ENCODE results near the gene MRPS31. TPM values are rescaled to one million over a fixed set of nuclear protein-coding genes. Genes with fewer than 3 reads are reported as not detected.
"Not testable (repeated sequence)": the region's sequence is repeated elsewhere in the genome, so short reads cannot be mapped to it uniquely, and the experiment has no call there.

The MRPS31 gene
- total RNA-seq, 1 experiment from 2014 or later: 19.8 TPM

DNA sequence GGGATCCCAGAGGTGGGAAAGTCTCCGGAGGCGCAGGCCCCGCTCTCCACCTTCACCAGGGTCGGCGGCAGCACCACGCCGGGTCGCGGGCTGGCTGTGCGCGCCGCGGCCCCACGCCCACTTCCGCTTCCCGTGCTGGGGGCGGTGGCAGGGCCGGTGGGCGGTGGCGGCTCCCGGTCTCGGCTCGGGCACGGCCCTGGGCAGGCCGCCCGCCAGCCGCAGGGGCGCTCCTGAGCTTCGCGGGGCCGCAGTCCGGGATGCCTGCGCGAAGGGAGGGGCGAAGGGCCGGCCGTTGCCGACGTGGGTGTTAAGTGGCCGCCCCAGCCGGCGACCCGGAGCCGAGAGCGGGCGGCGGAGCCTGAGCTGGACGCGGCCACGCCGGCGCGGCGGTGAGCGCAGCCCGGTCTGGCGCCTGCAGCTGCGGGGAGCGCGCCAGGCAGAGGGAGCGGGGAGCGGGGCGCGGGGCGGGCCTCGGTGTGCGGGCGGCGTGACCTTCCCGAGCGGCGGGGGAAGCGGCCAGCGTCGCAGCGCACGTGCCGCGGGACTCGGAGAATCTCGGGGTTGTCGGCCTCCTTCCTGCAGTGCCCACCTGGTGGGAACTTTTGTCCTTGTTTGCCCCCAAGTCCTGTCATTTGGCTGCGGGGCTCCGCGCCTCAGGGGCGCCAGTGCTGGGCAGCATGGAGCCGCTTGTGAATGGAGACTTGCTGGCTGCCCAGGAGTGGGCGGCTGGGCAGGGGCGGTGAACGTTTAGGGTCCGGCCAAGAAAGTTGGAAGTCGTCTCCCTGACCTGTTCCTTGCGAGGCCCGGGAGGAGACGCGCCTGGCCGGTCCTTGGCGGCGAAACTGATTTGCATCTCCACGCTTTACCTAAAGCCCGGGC lies 18.5 kb upstream of the MRPS31 start, which contains the start of gene SLC25A15:
Gene SLC25A15 (plus strand): TSS at position 337 of the 879 bp plus-strand sequence. CDS start 3,616 bp downstream, outside the sequence.
- peak; percentile 77 for DNase-seq (ENCODE audit: low read depth)

DNA sequence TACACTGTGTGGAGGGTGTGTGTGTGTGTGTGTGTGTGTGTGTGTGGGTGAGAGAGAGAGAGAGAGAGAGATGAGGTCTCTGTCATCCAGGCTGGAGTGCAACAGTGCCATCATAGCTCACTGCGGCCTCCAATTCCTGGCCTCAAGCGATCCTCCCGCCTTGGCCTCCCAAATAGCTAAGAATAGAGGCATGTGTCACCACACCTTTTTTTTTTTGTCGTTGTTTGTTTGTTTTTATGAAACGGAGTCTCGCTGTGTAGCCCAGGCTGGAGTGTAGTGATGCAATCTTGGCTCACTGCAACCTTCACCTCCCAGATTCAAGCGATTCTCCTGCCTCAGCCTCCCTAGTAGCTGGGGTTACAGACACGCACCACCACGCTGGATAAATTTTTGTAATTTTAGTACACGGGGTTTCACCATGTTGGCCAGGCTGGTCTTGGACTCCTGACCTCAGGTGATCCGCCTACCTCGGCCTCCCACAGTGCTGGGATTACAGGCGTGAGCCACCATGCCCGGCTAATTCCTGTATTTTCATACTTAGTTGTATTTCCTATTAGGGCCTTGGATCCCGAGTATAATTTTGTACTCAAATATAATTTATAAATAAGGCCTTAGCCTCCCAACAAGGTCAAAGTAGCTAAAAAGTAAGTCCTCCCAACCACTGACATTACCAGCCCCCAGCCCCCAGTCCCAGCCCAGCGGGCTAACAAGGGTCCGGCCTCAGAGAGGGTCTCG lies 17.7 kb upstream of the MRPS31 start:
- not testable (repeated sequence) for DNase-seq (ENCODE audit: low read depth)

DNA sequence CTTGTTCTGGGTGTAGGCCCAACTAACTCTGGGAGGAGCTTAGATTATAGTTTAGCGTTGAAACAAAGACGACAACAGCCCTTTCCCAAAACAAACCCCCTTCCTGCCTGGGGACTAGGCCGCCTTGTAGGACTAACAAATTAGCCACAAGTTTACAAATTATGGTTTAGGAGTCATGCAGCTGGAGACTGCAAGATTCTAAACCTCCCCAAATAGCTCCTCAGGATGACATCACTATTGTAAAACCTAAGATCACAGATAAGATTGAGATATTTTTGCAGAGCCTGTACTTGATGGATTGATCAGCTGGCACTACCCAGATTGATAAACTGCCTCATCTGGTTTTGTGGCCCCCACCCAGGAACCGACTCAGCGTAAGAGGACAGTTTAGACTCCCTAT lies 16.1 kb upstream of the MRPS31 start:
- peak; percentile 92 for DNase-seq (ENCODE audit: low read depth)

DNA sequence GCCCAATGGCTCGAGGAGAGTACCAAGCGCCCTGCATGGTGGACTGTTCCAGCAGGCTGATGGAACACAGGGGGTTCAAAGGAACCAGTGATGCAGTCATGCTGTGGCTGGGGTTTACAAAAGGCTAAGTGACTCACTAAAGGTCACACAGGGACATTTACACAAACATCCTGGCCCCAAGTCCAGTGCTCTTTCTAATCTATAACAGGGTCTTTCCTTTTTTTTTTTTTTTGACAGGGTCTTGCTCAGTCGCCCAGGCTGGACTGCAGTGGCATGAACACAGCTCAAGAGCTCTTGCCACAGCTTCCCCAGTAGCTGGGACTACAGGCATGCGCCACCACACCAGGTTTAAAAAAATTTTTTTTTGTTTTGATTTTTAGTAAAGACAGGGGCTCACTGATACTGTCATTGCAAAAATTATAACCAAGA lies 15.6 kb upstream of the MRPS31 start:
- peak; percentile 74 for DNase-seq (ENCODE audit: low read depth)

DNA sequence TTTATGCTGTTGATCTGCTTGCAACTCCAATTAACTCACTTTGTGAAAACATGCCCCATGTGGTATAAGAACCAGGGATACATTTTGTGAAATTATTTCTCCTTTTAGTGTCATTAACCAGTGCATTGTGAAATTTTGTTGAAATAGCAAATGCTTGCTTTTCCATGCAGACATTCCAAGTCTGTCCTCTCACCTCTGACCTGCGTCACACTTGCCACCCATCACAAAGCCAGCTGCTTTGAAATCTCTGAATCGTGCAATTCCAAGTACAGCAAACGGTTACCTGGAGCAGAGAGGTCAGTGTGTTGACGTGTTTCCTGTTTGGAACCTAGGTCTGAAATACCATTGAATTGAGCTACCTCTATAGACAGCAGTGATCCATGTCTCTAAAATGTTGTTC lies 13.6 kb upstream of the MRPS31 start:
- DNase-seq (ENCODE audit: low read depth): no peak

DNA sequence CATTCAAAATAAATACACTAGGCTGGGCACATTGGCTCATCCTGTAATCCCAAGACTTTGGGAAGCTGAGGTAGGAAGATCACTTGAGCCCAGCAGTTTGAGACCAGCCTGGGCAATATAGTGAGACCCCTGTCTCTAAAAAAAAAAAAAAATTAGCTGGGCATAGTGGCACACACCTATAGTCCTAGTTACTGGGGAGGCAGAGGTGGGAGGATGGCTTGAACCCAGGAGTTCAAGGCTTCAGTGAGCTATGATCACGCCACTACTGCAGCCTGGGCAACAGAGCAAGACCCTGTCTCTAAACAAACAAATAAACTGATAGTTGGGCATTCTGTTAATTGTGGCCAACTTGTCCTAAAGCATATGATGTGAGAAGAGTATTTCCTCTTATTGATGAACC lies 12.0 kb upstream of the MRPS31 start:
- DNase-seq (ENCODE audit: low read depth): not testable (repeated sequence)

DNA sequence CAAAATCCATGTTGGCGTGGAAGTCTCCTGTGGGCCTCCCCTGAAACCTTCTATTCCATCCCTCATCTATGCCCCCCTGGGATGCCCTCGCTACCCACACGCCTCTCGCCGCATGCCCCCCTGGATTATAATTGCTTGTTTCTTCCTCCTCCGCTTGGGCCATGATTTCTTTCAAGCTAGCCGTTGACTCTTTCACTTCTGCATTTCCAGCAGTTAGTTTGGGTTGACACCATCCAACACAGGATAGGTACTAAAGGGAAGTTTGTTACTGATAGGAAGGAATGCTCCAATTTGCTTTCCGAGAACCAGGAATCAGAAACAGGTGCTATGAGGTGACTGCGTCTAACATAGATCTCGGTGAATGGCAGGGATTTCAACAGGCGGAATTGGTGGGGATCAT lies 10.7 kb upstream of the MRPS31 start:
- no peak for DNase-seq (ENCODE audit: low read depth)

DNA sequence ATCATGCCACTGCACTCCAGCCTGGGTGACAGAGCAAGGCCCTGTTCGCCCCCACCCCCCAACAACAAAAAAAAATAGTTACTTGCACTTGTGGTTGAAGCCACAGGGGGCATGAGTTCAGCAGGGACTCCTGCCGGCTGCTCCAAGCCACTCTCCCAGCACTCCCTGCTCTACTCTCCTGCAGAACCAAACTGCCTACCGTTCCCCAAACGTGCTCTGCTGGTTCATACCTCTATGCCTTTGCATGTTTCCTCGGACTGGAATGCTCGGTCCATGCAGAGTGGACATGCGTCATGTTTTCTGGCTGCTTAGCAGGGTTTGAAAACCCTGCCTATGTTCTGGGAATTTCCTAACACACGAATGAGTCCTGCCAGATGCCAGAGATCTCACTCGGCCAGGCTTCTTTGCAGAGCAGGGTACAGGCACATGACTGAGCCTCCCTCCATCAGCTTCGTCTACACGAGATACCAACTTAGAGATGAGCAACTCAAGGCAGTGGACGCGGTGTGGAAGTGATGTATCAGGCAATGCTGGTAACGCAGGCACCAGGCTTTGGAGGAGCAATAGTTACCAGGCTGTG lies 9.9 kb upstream of the MRPS31 start:
- peak; percentile 20 for DNase-seq (ENCODE audit: low read depth)

DNA sequence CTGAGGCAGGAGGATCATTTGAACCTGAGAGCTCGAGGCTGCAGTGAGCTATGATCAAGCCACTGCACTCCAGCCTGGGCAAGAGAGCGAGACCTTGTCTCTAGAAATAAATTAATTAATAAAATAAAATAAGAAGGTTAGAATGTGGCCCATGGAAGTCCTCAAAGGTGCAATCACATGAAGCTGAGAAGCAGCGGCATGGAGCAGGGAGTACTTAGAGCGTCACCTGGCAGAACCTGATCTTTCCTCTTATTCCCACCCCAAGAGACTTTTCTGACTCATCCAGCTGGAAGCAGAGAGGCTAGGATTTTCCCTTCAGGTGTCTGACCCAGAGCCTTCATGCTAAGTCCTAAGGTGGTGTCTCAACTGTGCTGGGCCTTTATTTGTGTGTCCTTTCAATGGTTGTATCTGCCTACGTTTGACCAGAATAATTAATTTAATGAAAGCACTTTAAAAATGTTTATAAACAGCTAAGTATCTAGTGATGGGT lies 8.9 kb upstream of the MRPS31 start:
- no peak for DNase-seq (ENCODE audit: low read depth)

DNA sequence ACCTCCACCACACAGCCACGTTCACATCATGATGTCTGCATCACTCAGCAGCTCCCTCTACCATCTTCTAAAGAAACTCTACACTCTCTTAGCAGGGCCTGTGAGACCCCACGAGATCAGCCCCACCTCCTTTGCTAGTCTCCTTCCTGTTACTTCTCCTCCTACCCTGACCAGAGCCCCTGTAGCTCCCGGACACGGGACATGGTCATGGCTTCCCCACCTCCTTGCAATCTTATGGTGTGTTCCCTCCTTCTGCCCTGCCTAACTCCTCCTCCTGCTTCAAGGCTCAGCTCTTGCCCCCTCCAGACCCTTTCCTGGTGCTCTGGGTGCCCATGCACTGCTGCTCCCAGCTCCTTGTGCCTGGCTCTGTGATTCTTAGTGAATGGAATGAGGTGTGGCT lies 8.1 kb upstream of the MRPS31 start:
- no peak for DNase-seq (ENCODE audit: low read depth)

DNA sequence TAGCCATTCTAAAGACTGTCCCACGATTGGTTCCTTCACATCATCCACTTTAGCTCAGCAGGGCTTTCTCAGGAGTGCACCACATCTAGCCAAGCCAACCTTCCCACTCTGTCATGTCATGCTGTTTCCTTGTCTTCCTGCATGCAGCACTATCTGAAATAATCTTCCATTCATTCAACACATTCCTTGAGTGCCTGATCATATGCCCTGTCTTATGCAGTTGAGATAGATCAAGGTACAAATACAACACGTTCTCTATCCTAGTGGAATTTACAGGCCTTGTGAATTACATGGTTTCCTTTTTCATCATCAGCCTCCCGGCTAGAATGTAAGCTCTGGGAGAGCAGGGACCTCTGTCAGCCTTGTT lies 6.8 kb upstream of the MRPS31 start:
- DNase-seq (ENCODE audit: low read depth): peak; percentile 7

DNA sequence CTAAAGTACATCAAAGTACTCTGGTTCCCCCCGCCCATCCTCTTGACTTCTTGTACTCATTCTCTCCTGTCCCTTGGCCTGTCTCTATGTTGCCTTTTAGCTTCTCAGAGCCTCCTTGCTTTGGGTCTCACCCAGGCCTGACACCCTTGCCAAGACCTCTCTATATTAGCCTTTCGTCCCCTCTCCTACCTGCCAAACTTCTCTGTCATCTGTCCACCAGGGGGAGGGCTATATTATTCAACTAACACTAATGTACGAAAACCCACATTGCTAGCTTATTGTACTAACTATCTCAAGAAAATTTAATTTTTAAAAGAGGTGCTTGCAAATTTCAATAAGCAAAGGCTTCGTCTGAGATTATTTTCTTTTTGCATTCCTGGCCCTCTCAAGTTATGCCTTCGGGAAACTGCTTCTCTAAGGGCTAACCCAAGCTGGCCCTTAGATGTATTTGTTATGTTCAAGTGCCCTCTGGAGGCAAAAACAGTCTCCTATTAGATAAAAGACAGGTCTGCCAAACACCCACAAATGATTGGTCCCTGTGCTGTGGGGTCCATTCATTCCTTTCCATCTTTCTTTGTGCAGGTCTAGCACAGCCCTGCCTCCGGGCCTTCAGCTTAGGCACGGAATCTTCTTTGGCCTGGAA lies 6.3 kb upstream of the MRPS31 start:
- DNase-seq (ENCODE audit: low read depth): peak; percentile 68

DNA sequence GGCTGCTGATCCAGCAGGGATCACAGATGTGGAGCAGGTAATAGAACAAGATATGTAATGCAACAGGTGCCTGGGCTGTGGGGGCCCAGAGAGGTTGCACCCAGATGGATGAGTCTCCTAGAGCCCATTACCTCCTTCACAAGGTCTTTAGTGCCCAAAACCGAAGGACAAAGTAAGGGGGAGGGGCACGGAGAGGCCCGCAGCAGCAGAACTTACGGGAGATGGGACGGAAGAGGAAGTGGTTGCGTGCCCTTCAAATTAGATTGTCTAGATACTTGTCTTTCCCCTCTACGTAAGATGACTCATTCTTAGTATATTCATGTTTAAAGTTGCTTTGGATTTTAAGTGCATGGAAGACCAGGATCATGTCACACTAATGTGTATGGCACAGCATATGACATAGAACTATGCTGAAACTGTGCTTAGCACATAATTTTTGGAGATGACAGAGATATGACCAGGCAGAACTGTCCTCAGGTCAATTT lies 5.7 kb upstream of the MRPS31 start:
- peak; percentile 61 for DNase-seq (ENCODE audit: low read depth)

DNA sequence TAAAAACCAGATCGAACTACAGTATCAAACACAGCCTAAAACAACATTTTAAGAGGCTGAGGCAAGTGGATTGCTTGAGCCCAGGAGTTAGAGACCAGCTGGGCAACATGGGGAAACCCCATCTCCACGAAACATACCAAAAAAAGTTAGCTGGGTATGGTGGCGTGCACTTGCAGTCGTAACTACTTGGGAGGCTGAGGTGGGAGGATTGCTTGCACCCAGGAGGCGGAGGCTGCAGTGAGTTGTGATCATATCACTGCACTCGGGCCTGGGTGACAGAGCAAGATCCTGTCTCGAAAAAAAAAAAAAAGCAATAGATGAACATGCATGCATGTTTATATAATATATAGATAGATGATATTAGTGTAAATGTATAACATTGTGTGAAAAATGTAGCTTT lies 5.2 kb upstream of the MRPS31 start:
- DNase-seq (ENCODE audit: low read depth): no peak

DNA sequence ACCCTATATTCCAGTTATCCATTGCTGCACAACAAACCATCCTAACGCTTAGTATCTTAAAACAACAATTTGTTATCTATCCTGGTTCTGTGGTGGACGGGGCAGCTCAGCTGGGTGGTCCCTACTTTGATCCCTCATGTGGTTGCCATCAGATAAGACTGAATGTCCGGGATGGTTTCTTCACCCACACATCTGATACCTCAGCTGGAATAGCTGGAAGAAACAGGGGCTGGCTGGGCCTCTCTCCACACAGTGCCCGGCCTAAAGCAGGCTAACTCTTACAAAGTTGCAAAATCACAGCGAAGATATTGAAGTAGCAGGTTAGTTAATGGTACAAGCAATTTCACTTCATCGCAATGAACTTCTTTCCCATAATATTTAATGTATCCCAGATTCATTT lies 3.7 kb upstream of the MRPS31 start:
- no peak for DNase-seq (ENCODE audit: low read depth)

DNA sequence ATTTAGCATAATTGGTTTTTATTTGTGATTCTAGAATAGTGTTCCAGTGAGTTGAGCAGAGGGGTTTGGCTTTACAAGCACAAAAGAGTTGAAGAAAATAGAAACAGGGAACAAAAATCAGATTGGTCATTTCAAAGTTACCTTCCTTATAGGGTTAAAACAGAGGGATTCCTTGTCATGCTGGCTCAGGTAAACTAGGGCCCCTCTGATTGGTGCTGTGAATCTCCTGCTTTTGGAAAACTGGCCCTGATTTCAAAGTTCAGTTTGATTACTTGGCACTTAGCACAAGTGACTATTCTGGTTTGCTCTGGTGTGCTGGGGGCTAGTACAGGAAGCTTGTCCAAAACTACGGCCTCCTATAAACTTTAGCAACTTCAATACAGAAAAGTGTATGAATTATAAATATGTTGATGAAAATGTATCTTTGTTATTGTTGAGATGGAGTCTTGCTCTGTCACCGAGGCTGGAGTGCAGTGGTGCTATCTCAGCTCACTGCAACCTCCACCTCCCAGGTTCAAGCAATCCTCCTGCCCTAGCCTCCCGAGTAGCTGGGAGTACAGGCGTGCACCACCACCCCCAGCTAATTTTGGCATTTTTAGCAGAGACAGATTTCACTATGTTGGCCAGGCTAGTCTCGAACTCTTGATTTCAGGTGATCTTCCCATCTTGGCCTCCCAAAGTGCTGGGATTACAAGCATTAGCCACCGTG lies 1.9 kb upstream of the MRPS31 start:
- no peak for DNase-seq (ENCODE audit: low read depth)

DNA sequence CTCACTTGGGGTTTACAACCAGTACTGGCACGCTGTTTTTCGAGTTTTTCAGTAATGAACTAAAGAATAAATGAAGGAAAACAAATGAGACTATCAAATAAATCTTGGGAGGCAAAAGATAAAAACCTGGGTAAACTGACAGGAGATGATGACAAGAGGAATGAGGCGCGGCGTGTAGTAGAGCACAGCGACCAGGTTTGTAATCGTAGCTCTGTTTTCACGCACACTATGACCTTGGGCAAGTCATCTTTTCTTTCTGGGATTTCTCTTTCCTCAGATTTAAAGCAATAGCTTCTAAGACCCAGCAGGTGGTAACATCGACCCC lies 419 bp downstream of the MRPS31 start:
- DNase-seq (ENCODE audit: low read depth): no peak

DNA sequence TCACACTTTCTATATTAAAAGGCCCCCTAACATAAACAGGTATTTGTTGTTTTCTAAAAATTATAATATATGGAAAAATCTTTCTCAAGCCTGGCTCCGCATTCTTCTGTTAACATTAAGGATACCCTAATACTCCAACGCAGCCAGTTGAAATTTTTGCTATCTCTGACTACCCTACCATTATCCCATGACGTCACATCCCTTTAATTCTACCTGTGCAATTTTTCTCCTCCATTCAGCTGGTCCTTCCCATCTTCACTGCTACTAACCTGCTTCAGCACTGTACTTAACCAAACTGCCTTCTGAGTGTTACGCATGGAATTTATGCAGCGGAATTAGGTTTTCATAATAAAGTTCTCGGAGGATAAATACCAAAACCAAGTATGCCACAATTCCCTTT lies 1.0 kb downstream of the MRPS31 start:
- DNase-seq (ENCODE audit: low read depth): no peak

DNA sequence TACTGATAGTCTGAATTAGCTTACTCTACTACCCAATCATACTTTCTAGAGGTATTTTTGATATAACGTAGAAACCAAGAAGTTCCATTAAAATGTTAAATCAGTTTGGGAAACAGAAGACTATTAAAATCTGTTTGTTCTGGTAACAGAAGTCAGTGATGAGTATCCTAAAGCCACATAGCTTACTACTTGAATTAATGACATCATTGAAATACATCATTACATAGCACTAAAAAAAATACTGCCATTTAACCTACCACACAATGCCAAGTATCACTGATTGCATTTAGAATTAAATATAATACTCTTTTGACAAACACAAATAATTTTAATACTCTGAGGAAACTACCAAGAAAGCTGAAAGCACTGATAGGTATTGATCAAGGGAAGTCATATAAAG lies 5.4 kb downstream of the MRPS31 start:
- DNase-seq (ENCODE audit: low read depth): no peak

DNA sequence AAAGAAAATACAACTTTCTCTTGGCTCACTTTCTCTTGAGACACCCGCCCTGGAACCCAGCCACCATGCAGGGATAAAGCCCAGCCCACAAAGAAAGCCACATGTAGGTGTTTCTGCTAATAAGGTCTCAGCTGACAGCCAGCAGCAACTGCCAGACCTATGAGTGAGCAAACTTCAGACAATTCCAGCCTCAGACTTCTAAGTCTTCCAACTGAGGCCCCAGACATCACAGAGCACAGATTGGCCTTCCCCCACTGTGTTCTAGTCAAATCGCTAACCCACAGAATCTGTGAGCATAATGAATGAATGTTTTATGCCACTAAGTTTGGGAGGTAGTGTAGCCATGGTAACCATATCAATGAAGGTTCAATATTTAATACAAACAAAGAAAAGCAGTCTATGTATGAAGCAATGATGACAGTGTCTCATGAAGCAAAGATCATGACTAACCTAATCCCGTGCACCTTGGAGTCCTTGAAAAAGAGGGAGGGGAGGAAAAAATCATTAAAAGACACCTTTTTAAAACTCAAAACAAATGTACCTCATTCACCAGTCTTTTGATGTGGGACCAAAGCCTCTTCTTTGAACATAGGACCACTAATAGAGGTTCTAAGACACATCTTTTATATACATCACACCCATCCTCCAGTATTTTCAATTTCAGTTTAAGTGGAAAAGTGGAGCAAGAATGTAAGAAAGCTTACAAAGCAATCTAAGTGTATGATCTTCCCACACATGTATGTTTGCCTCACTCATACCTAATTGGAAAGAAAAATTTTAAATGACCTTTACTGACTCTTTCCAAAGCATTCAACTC lies 6.2 kb downstream of the MRPS31 start:
- no peak for DNase-seq (ENCODE audit: low read depth)
